ENCODE measurements around the gene HNRNPA1.
"Not testable (repeated sequence)": the region's sequence is repeated elsewhere in the genome, so short reads cannot be mapped to it uniquely, and the experiment has no call there.

Gene HNRNPA1

DNA sequence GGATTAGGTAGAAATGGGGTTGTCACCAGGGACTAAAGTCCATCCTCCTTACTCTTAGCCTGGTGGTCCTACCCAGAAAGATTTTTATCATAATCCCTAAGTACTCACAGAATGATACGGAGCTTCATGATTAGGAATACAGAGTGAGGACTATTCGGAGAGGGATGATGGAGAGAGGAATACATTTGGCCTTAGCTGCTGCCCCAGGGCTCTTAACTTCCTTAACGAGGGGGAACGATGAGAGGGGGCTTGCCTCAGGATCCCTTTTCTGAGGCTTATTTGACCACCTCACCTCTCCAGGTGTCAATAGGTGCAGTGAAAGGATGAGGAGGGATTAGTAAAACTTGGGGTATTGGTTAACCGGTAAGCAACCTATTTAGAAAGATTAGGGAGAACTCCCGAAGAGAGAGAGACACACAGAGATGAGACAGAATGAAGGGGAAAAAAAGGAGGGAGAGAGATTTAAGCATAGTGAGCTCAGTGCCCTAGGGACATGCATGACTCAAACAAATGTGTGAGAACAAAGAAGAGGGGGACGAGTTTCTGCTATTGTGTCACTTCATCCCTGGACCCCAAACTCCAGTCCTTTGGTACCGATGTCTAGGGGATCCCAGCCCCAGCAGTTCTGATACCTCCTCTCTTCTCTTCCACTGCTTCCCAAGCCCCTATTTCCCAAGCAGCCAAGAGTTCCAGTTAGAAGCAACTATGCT is 19.1 kb downstream of the HNRNPA1 start:
- DNase-seq (ENCODE audit: low spot score) = no peak

DNA sequence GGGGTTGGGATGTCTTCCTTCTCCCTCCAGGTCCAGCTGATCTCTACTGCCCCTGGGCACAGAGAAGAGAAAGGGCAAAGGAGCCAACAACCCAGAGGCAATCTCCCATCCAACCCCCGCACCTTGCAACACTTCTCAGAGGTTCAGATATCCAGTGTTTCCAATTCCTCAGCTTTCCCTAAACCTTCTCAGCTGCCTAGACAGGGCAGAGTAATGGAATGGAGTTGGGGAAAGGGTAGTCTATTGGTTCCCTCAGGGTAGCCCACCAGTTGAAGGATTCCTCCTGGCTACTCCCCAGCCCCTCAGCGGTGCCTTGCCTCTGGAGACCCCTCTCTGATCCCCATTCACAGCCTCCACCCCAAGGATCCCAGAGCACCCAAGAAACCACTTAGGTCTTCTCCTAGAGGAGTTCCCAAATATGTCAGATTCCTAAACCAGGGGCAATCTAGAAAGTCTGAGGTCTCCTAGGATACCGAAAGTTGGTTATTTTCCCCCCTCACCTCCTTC is 19.8 kb downstream of the HNRNPA1 start:
- no peak for DNase-seq (ENCODE audit: low spot score)

DNA sequence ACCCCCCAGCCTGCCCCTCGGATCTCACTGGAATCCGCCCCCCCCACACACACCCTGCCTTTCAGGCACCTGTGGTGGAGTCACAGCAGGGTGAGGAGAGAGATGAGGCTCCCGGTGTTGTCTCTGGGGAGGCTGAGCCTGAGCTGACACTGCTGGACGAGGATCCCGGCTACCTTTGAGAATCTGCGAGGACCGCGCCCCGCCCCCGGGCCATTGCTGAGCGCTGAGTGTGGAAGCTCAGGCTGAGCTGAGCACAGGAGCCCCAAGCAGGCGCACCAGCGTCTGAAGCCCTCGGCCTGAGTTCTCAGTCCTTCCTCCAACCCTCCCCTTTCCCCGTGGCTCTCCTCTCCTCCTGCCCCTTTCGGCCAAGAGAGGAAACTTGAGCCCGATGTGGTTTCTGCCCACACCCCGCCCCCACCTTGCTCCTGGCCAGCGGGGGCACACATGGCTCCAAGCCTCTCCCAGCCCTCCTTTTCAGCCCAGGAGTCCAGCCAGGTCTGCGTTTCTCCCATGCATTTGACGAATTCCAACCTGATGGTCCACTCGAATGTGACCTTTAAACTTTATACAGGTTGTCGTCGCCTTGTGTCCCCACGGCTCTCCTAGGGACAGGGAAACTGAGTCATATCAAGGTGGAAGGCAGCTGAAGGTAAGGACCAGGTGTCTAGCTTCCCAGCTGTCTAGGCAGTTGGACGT is 20.4 kb downstream of the HNRNPA1 start, which contains the start of gene NFE2:
Gene NFE2 (minus strand): TSS at position 284 of the 696 bp plus-strand sequence. CDS start 5,767 bp downstream, outside the sequence.
- peak; percentile 93 for DNase-seq (ENCODE audit: low spot score)

DNA sequence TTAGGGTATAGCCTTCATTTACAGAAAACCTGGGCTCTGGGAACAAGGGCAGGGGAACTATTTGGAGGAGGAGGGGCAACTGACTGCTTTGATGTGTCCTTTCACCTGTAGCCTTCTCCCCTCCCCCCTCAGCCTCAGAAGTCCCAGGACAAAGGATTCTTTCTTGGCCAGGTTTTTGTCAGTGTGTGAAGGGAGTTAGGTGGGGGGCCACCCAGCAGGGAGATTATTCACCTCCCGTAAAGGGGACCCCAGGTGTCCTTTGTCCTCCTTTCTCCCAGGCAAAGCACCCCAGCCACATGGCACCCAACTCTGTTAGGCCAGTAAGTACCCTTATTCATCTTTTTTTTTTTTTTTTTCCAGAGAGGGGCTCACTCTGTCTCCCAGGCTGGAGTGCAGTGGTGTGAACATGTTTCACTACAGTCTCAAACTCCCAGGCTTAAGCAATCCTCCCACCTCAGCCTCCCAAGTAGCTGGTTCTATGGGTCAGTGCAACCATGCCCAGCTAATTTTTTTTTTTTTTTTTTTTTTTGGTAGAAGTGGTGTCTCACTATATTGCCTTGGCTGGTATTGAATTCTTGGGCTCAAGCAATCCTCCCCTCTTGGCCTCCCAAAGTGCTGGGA is 21.0 kb downstream of the HNRNPA1 start:
- DNase-seq (ENCODE audit: low spot score) = no peak

DNA sequence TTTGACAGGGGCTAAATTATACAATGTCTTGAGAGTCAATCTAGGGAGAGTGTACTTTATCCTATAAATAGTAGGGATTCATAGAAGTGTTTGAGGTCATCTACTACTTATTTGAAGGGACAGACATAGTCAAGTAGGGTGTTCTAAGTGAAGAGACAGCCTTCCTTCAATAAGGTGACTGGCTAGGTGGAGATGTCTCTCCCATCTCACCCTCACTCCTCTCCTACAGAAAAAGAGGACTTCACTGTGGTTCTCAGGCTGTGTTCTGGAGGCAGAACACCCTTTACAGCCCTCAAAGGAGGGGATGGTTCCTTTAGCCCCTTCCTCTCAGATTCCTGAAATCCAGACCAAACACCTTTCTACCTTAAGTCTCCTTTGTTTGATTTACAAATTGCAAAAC is 23.1 kb downstream of the HNRNPA1 start:
- no peak for DNase-seq (ENCODE audit: low spot score)

DNA sequence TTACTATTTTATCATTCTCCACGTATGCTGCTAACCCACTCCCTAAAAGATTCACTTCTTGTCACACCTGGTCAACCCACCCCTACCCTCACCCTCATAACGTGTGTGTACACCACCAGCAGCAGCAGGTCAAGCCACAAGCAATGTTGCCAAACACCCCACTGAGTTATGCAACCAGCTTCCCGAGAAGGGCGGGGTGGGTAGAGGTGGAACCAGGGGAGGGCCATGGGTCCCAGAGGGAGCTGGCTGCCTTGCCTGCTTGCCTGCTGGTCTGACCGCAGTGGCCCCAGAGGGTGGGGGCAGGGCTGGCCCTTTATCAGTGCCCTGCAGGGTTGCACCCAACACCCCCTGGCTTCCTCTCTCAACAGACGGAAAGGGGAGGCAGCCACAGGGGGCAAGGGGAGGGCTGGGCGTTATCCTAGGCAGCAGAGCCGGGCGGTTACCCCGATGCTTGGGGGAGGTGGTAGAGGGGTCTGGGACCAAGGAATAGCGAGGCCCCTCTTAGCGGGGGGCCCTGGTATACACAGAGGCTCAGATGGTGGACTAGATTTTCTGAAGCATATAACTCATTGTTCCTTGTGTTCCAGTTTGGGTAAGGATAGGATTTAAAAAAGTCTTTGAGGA is 23.8 kb downstream of the HNRNPA1 start:
- no peak for DNase-seq (ENCODE audit: low spot score)

DNA sequence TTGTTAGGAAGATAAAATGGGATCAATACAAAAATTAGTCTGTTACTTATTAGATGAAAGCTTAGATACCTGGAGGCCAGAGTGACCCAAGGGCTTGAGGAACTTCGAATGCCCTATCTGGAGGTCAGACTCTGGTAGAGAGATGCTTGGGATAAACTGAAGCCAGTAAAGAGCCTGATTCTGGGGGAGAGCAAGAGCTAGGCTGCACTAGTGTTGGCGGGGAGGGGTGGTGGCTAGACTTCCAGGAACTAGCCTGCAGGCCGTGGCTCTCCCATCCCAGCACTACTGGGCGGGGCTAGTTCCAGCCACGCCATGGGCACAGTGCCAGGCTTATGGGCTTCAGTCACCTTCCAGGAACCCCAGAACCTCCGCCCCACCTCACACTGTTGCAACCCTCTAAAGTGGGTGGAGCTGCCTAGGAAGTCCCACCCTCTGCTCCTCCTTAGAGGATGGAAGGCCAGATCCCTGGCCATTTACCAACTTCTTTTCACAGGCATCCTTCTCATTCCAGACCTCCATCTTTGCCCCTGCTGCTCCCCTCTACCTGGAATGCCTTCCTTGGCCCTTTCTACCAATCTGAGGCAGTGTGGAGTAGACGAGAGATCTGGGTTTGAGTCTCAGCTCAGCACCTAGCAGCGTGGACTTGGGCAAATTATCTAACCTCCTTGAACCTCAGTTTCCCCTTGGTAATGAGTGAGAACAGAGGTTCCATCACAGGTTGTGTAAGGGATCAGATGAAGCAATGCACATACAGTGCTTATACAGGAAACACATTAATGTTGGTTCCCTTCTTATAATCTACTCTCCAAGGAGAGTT is 26.6 kb downstream of the HNRNPA1 start:
- DNase-seq (ENCODE audit: low spot score) = no peak

DNA sequence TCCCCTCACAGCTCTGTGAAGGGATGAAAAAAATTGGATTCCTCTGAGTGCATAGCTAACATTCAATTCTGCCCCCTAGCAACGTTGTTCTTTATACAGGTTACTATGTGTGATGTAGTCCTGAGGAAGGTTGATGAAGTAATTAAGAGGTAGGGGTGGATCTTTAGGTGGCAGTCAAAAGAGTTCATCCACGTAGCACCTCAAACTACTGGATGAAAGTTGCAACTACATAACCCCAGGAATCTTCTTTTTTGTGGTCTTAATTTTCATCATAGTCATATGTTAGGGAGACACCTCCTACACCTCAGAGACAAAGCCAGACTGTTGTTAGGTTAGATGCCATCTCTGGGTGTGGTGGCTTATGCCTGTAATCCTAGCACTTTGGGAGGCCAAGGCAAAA is 30.5 kb downstream of the HNRNPA1 start:
- DNase-seq (ENCODE audit: low spot score) = no peak

DNA sequence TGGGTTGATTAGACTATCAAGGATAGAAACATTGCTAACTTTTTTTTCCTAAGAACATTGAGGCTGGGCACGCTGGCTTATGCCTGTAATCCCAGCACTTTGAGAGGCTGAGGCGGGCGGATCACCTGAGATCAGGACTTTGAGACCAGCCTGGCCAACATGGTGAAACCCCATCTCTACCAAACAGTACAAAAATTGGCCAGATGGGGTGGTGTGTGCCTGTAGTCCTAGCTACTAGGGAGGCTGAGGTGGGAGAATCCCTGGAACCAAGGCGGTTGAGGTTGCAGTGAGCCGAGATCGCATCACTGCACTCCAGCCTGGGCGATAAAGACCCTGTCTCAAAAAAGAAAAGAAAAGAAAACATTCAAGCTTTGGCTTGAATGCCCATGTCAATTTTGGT is 31.8 kb downstream of the HNRNPA1 start:
- not testable (repeated sequence) for DNase-seq (ENCODE audit: low spot score)

DNA sequence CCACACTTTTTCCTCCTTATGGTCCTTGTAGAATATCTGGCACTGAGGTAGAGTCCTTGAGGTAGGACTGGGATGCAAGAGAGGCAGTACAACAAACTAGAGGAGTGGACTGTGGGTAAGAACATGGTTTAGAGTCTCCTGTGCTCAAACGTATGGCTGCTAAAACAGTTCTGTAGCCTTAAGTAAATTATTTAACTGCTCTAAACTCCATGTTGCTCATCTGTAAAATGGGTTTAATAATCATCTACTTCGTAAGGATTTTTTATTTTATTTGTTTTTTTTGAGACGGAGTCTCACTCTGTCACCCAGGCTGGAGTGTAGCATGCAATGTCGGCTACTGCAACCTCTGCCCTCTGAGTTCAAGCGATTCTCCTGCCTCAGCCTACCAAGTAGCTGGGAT is 40.8 kb downstream of the HNRNPA1 start:
- no peak for DNase-seq (ENCODE audit: low spot score)

DNA sequence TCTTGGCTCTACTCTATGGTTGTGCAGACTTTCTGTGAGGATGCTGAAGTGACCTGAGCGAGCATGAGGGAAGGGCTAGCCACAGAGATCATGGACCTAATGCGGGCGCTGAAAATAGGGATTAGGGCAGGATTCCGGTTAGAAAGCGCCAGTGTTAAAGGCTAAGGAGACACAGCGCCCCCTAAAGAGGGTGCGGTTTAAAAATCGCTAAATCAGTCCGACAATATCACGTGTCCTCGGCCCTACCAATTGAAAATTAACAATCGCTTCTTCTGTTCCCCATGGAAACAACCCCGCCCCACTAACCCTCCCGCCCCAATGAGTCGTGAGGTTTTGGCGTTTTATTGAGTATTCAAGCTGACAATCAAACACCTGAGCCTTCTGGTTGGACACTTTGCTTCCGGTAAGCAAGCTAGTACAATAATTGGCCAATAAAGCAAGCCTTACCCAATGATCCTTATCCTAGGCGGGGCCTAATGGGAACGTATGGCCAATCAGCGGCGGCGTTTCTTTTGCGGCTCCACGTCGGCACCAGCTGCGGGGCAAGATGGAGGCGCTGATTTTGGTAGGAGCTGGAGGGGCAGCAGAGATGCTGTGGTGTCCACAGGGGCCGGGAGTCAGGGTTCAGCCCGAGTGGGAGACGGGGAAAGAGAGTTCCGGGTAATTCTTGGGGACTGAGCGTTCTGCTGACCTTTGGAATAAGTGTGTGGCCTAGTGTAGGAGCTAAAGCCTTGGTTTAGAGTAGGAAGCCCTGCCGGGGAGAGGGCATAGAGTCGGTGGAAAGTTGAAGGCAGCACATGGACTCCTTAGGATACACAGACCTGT is 44.3 kb downstream of the HNRNPA1 start, which contains the start of gene COPZ1:
Gene COPZ1 (plus strand): TSS at position 515 of the 825 bp plus-strand sequence. CDS start 33 bp downstream, at position 548.
- DNase-seq (ENCODE audit: low spot score) = peak; percentile 98

DNA sequence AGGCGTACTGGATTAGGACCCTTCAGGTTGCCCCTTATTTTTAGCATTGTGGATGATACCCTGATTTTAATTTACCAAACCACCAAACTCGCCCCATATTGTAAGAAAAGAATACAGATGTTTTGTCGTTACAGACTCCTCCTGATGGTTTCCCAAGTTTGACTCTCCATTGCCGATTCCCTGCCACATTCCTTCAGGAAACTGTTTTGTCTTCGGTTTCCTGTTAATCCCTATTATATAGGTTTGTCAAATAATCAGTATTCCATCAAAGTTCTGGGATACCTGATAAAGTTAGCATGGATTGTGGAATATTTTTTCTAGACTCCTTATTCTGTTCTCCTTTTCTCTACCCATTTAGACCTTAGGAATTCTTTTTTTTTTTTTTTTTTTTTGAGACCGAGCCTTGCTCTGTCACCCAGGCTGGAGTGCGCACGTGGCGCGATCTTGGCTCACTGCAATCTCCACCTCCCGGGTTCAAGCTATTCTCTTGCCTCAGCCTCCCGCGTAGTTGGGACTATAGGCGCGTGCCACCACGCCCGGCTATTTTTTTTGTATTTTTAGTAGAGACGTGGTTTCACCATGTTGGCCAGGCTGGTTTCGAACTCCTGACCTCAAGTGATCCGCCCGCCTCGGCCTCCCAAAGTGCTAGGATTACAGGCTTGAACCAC is 45.0 kb downstream of the HNRNPA1 start:
- DNase-seq (ENCODE audit: low spot score) = not testable (repeated sequence)

DNA sequence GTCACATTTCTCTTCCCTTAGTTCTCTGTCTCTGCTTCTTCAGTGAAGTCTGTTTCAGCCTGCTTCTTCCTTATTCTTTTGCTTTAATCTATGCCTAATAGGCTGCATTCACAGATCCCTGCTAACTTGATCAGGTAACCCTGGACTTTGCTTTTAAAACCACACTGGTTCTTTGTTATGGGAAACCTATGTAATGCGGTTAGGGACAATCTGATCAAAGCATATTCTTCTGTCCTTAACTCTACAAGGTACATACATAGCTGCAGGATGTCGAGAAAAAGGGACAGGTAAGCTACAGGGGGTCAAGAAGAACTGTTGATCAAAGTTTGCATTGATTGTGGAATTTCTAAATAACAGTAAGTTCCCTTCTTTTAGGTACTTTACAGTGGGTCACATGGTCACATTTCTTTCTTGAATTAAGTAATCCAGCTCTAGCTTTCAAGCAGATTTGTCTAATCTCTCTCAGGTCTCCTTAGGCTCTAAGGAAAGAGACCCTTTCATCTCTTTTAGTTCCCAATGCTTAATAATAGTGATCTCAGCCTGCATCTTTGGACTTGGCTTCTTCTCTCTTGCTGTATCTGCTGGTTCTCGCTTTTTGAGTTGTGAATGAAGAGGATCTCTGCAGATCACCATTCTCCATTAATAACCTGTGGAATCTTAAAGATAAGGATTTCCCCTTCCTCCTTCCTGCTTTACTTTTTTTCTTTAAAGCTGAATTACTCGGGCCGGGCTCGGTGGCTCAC is 48.2 kb downstream of the HNRNPA1 start:
- DNase-seq (ENCODE audit: low spot score) = no peak

DNA sequence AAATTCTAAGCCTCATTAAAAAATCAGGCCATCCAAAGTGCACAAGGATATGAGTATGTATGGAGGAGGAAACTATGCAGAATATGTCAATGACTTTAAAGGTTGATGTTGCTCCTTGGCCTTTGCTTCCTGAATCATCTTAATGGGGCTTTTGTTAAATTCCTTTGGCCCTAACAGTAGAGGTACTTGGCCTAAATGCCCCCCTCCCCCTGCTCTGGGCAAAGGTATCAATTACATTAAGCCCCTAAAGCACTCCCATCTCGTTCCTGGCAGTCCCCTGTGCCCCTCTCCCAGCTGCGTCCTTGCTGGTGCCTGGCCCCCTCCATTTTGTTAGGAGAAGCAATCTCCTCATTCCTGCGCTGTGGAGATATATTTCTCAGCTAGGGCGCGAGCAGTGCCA is 49.2 kb downstream of the HNRNPA1 start:
- DNase-seq (ENCODE audit: low spot score) = no peak

DNA sequence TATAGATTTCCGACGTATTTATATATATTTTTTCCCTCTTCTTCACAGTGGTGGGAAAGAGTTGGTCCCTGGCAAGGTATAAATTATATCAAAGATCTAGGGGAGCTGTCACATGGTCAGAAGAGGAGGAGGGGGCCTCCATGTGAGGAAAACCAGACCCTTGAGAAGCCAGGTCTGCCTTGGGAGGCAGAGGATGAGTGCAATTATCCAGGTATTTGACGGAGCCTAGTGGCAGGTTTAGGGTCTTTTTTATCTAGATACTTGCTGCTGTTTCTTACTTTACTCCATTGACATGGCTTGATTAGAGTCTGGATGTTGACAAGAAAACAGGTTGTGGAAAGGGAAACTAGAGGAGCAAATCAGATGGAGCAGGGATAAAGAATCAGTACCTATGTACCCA is 49.9 kb downstream of the HNRNPA1 start:
- DNase-seq (ENCODE audit: low spot score) = no peak

DNA sequence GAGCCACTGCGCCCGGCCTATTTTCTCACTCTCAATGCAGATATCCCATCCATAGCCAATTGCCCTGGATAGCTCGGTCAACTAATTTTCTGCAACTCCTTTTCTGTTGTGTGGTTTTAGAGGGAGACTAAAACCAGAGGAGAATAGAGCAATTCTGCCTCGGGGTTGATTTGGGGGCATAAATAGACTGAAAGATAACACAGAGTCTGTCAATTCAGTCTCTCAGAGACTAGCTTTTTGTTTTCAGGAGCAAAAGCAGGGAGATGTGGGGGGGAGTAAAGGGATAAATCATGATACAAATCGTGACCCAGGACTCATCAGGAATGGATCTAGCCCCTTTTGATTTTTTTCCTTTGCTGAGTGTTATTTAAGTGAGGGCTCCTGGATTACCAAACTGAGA is 50.9 kb downstream of the HNRNPA1 start:
- DNase-seq (ENCODE audit: low spot score) = no peak

DNA sequence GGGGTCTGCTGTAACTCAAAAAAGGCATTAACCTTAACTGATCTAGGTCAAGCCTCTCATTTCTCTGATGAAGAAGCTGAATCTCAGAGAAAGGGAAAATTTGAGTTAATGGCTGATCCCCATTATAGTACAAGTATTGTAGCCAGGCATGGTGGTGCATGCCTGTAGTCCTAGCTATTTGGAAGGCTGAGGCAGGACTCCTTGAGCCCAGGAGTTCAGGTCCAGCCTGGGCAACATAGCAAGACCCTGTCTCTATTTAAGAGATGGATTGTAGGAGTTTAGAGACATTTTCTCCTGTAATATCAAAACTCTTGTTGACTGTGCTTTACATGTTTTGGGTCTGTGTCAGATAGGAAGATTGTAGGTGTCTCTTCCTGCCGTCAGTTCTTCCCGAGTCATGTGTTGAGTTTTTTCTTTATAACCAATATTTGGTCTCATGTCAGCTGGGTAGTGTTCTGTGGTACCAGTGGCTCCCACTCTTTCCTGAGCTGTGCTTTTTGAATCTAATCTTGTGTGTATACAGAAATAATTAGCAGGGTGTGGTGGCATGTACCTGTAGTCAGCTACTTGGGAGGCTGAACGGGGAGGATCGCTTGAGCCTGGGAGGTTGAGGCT is 53.0 kb downstream of the HNRNPA1 start:
- DNase-seq (ENCODE audit: low spot score) = no peak

Data from ecto neural progenitor cell (in vitro differentiated cells).